ENCODE data around the gene ITSN2. TPM values are rescaled to one million over a fixed set of nuclear protein-coding genes. Genes with fewer than 3 reads are reported as not detected.

ITSN2 gene
- total and polyA plus RNA-seq, 11 donors = 19.3 to 55.0 (median 37.4) TPM

- Histone ChIP-seq H3K9me3 (no peaks in the 10 kb centered on the region), H3K4me1 (peaks cover 0 to 73% (median 25%) of the 10 kb centered on the region in 12 donors), H3K27ac (peak overlapping the region in 4 of 12 donors; percentile 28 to 37 (median 36)), H3K4me3 (no peak overlapping the region), H3K36me3 (no peaks in the 10 kb centered on the region), H3K27me3 (no peaks in the 10 kb centered on the region)
- ATAC-seq (peak in 1 of 4 donors; percentile 55), DNase-seq (no peak)
- intact Hi-C loops (cut with DNase I) = no loop called here
- 57 to 73% (median 67%) methylated on average over 2 of the region's 2 CpGs for WGBS, 4 donors
- TF ChIP-seq CTCF (IDR thresholded peaks at IDR 0.05) (no peak), POLR2A (IDR thresholded peaks at IDR 0.05) (no peak)
Measured at GRCh38 chr2:24332791-24333540, 27.4 kb downstream of the ITSN2 start.

- Histone ChIP-seq H3K36me3 (peaks cover 0 to 4% (median 0%) of the 10 kb centered on the region in 9 donors), H3K27me3 (no peaks in the 10 kb centered on the region), H3K4me3 (no peak overlapping the region), H3K27ac (peak overlapping the region in 1 of 12 donors; percentile 68), H3K9me3 (no peaks in the 10 kb centered on the region), H3K4me1 (peaks cover 0 to 72% (median 30%) of the 10 kb centered on the region in 12 donors)
- 89 to 90% (median 90%) methylated on average over 11 of the region's 11 CpGs for WGBS, 4 donors
- intact Hi-C loops (cut with DNase I) = no loop called here
- no peak for TF ChIP-seq POLR2A (IDR thresholded peaks at IDR 0.05)
- TF ChIP-seq CTCF (IDR thresholded peaks at IDR 0.05) = no peak
- ATAC-seq = no peak
- DNase-seq = no peak
Measured at GRCh38 chr2:24330161-24330560, 30.2 kb downstream of the ITSN2 start.

GRCh38 chr2:24329700-24330099 lies 30.6 kb downstream of the ITSN2 start:
- intact Hi-C loops (cut with DNase I) = no loop called here
- 60 to 68% (median 62%) methylated on average over 2 of the region's 2 CpGs for WGBS, 4 donors

More at GRCh38 chr2:24329700-24330099, 30.6 kb downstream of the ITSN2 start:
- no peak for TF ChIP-seq CTCF (IDR thresholded peaks at IDR 0.05)
- no peak for TF ChIP-seq POLR2A (IDR thresholded peaks at IDR 0.05)
- Histone ChIP-seq H3K4me1 (peaks cover 0 to 72% (median 30%) of the 10 kb centered on the region in 12 donors), H3K27me3 (no peaks in the 10 kb centered on the region), H3K4me3 (no peak overlapping the region), H3K9me3 (no peaks in the 10 kb centered on the region), H3K36me3 (peaks cover 0 to 8% (median 0%) of the 10 kb centered on the region in 9 donors), H3K27ac (peak overlapping the region in 1 of 12 donors; percentile 68)
- ATAC-seq = no peak
- no peak for DNase-seq
